Measurements from ENCODE around the gene NUTF2.

DNA sequence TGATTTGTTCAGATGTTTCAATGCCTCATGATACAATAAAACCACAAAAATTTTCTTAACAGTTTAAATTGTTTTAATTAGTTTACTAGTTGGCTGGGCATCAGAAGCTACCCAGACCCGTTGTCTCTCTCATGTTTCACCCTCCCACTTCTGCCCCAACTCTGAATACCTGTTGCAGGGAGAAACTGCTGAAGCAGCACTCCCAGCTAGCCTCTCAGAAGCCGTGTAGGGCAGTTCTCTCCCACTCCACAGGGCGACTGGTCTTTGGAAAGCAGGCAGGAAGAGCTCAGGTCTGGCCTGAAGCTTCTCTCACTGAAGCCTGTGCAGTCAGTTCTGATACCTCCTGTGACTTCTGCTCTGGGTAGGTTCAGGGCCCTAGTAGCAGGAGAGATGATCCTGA lies 24.5 kb downstream of the NUTF2 start:
- TF ChIP-seq EP300 (IDR thresholded peaks at IDR 0.05) (no peak), CTCF (IDR thresholded peaks at IDR 0.05) (no peak), POLR2A (IDR thresholded peaks at IDR 0.05) (no peak)
